Right lobe of liver (tissue), 6 donors: ENCODE data around the gene PTPRN2. TPM values are rescaled to one million over a fixed set of nuclear protein-coding genes. Genes with fewer than 3 reads are reported as not detected.

Source experiments
- ATAC-seq, 4 donors: fragments of 200-7000 bp; cut with Tn5 transposase; one replicate each; pipeline ENCODE4 v1.9.1; 2020; ENCODE audit warnings: mild to moderate bottlenecking in 4 of 4, moderate library complexity in 4 of 4
- DNase-seq, 3 donors: peaks; one replicate each; pipeline ENCODE4 v3.0.0-alpha.2; 2020
- H3K27ac ChIP-seq, 3 donors: fragments of 200-600 bp; one replicate each; pipeline ENCODE4 v1.8.0; 2022
- H3K27me3 ChIP-seq, 2 donors: fragments of 200-600 bp; one replicate each; pipeline ENCODE4 v1.8.0; 2022
- H3K36me3 ChIP-seq, 4 donors: fragments of 200-600 bp; sonication (generic) in 1 of 4; one replicate each; pipeline versions ENCODE4 v1.5.1 to v1.8.0; 2017 to 2022; ENCODE audit warnings: control low read depth in 1 of 4
- H3K4me1 ChIP-seq, 4 donors: fragments of 200-600 bp; sonication (generic) in 1 of 4; one replicate each; pipeline versions ENCODE4 v1.5.1 to v1.8.0; 2017 to 2022; ENCODE audit warnings: control low read depth in 1 of 4
- H3K4me3 ChIP-seq, 3 donors: fragments of 200-600 bp; one replicate each; pipeline ENCODE4 v1.8.0; 2022
- H3K9me3 ChIP-seq, 4 donors: fragments of 200-600 bp; sonication (generic) in 1 of 4; one replicate each; pipeline versions ENCODE4 v1.5.1 to v1.8.0; 2017 to 2022; ENCODE audit warnings: control low read depth in 1 of 4
- CTCF ChIP-seq, 4 donors: fragments of 200-600 bp in 3 of 4; fragments of 450-650 bp in 1 of 4; IDR thresholded peaks; one replicate each; pipeline versions ENCODE4 v1.5.1 to v1.8.0; 2016 to 2022; ENCODE audit warnings: antibody characterized with exemption in 4 of 4, mild to moderate bottlenecking in 2 of 4
- POLR2A ChIP-seq: fragments of 450-650 bp; IDR thresholded peaks from one replicate; pipeline ENCODE4 v1.6.1; 2017; ENCODE audit warnings: antibody characterized with exemption, mild to moderate bottlenecking
- WGBS: methylation state at CpG from one replicate; pipeline ENCODE4 v1.1.6; 2018; ENCODE audit warnings: low coverage, low lambda C conversion rate; ENCODE audit not compliant: insufficient coverage; ENCODE audit errors: missing lambda C conversion rate; 5-methylcytosine and 5-hydroxymethylcytosine counted together
- intact Hi-C, 2 donors: fragments of 100-400 bp; cut with DNase I; formaldehyde crosslinking; loops; one replicate each; pipeline versions ENCODE4 v1.11.2 to v1.14.1; 2022
- total RNA-seq, 6 experiments: library from RNA; depleted of rRNA in 2 of 6; stranded (reverse); fragments of >200 nt in 2 of 6; fragmentation: NEBNext Ultra II Directional in 3 of 6; extraction: Animal tissue kit (Norgen Biotek cat#: 25700) in 3 of 6; gene quantifications; one replicate each; pipeline versions ENCODE4 v1.1.0 to v1.2.4, GENCODE V29; 2016 to 2023
- donor health status: DM: no; HTN: yes; CAD: no.
- donor health status: DM: no; HTN: no; CAD: no.
- donor health status: DM: no; HTN: no; CAD: no.
- donor health status: DM: no; HTN: yes; CAD: no.
- donor health status: DM: no; HTN: yes; CAD: no.

PTPRN2 gene
- total RNA-seq, 6 experiments from 2014 or later, result 0.15 to 0.87 (median 0.67) TPM

DNA sequence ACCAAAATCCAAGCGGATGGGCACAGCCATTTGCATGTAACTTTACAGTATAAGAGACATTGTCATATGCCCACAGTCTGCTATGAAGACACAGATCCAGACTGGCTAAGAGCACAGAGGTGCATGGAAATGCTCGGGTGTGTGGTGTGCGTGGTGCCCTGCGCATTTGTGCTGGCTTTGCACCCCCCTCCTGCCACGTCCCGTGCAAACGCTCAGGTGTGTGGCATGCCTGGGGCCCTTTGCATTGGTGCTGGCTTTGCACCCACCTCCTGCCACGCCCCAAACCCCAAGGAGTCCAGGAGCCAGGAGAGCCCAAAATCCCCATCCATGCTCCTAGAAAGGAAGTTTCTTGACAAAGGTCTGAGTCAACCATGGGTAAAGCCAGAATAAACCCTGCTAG, 306.2 kb downstream of the PTPRN2 start:
- H3K36me3 ChIP-seq, result no peaks in the 10 kb centered on the region
- intact Hi-C loops, result no loop called here
- no peak overlapping the region for H3K27ac ChIP-seq
- no peaks in the 10 kb centered on the region for H3K9me3 ChIP-seq
- TF ChIP-seq CTCF (IDR thresholded peaks at IDR 0.05), result no peak
- TF ChIP-seq POLR2A, result no peak
- WGBS, result 60% methylated on average over 4 of the region's 8 CpGs
- H3K4me3 ChIP-seq, result no peak overlapping the region
- DNase-seq, result no peak
- ATAC-seq, result no peak
- no peaks in the 10 kb centered on the region for H3K4me1 ChIP-seq
- H3K27me3 ChIP-seq, result no peaks in the 10 kb centered on the region

GRCh38 chr7:158280448-158281144, 307.0 kb downstream of the PTPRN2 start:
- H3K9me3 ChIP-seq, result no peaks in the 10 kb centered on the region
- WGBS, result 85% methylated on average over 14 of the region's 29 CpGs
- TF ChIP-seq POLR2A (no peak), CTCF (IDR thresholded peaks at IDR 0.05) (no peak)
- intact Hi-C loops, result no loop called here
- H3K27ac ChIP-seq, result no peak overlapping the region
- no peaks in the 10 kb centered on the region for H3K27me3 ChIP-seq
- ATAC-seq (no peak), DNase-seq (no peak)
- H3K4me3 ChIP-seq, result no peak overlapping the region
- no peaks in the 10 kb centered on the region for H3K4me1 ChIP-seq
- no peaks in the 10 kb centered on the region for H3K36me3 ChIP-seq

- ATAC-seq, result no peak
- intact Hi-C loops, result no loop called here
- WGBS, result 71% methylated on average over 11 of the region's 53 CpGs
- TF ChIP-seq CTCF (IDR thresholded peaks at IDR 0.05) (no peak), POLR2A (no peak)
- H3K27me3 ChIP-seq, result no peaks in the 10 kb centered on the region
- H3K4me1 ChIP-seq, result no peaks in the 10 kb centered on the region
- DNase-seq, result peak in 1 of 3 donors; percentile 35
- no peak overlapping the region for H3K4me3 ChIP-seq
- H3K9me3 ChIP-seq, result no peaks in the 10 kb centered on the region
- no peaks in the 10 kb centered on the region for H3K36me3 ChIP-seq
- no peak overlapping the region for H3K27ac ChIP-seq
Measured at GRCh38 chr7:158279539-158280447, 307.8 kb downstream of the PTPRN2 start.

GRCh38 chr7:158278745-158279320, 308.8 kb downstream of the PTPRN2 start:
- TF ChIP-seq CTCF (IDR thresholded peaks at IDR 0.05), result no peak
- TF ChIP-seq POLR2A, result no peak
- intact Hi-C loops, result no loop called here
- Histone ChIP-seq H3K27ac (no peak overlapping the region), H3K9me3 (no peaks in the 10 kb centered on the region), H3K4me3 (no peak overlapping the region), H3K36me3 (no peaks in the 10 kb centered on the region), H3K27me3 (no peaks in the 10 kb centered on the region), H3K4me1 (no peaks in the 10 kb centered on the region)
- ATAC-seq (no peak), DNase-seq (peak in 1 of 3 donors; percentile 4)
- WGBS, result 59% methylated on average over 7 of the region's 9 CpGs
